ENCODE measurements around the gene PRUNE1. TPM values are rescaled to one million over a fixed set of nuclear protein-coding genes. Genes with fewer than 3 reads are reported as not detected.

The PRUNE1 gene
- total RNA-seq, 1 experiment from 2014 or later, result 24.5 TPM

DNA sequence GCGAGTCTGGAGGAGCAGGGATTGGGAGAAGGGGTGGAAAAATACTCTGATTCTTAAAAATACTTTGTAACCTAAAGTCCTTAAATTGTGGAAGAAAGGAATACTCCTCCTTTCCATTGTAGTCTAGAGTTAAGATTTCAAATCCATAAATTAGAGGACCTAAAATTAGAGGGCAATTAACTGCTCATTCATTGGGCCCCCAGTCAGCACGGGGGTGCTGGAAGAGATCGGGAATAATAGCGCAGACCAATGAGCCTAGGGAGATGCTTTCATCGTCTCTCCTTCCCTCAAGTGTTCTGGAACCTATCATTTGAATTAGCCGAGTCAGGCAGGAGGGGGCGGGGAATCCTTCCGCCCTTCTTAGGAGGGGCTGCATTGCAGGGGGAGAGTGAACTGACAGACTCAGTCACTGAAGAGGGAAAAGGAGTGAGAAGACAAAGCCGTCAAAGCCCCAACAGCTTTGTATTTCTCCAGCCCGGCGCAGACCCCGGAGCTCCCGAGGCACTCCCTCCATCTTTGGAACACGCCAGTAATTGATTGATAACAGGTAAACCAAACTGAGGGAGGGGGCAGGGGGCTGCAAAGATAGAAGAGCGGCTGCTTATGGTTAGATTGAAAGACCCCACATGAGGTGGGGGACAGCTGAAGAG, 51.9 kb downstream of the PRUNE1 start, which contains the start of gene MLLT11:
TSS of gene MLLT11 (plus strand) at position 391 of the 650 bp plus-strand sequence. CDS start 6,828 bp downstream, outside the sequence.
- DNase-seq (ENCODE audit: low spot score) (peak; percentile 79), ATAC-seq (peak; percentile 62)
- CTCF ChIA-PET, result interaction anchor here (0.5 to 6.5 kb wide), 14 partner anchors 9 to 105 kb away, joined by 3 to 43 read pairs (median 6); partner anchors contain the start of genes BNIPL, C1orf56, GABPB2 and LYSMD1
- Mint-ChIP-seq H3K36me3 (peaks cover 22% of the 10 kb centered on the region), H3K27ac (peak within 1 kb of the TSS; percentile 81), H3K27me3 (ENCODE audit: low read depth) (no peaks in the 10 kb centered on the region), H3K9me3 (no peaks in the 10 kb centered on the region), H3K4me3 (peak within 1 kb of the TSS; percentile 79), H3K4me1 (peaks cover 51% of the 10 kb centered on the region)
- POLR2A ChIA-PET, result interaction anchor here (1.3 to 2.3 kb wide), 4 partner anchors 11 to 105 kb away, joined by 3 to 13 read pairs (median 5); partner anchors contain the start of genes ANXA9 and LYSMD1
- TF ChIP-seq ETV6 (CRISPR knock-in tag; IDR thresholded peaks at IDR 0.05) (peak; percentile 51; the same call in 1 of the 2 replicates), TP53 (CRISPR knock-in tag; IDR thresholded peaks at IDR 0.05) (no peak), ZNF232 (CRISPR knock-in tag; IDR thresholded peaks at IDR 0.05) (0 out of 2 replicates have a peak, but pooled peaks have one; percentile 23)

DNA sequence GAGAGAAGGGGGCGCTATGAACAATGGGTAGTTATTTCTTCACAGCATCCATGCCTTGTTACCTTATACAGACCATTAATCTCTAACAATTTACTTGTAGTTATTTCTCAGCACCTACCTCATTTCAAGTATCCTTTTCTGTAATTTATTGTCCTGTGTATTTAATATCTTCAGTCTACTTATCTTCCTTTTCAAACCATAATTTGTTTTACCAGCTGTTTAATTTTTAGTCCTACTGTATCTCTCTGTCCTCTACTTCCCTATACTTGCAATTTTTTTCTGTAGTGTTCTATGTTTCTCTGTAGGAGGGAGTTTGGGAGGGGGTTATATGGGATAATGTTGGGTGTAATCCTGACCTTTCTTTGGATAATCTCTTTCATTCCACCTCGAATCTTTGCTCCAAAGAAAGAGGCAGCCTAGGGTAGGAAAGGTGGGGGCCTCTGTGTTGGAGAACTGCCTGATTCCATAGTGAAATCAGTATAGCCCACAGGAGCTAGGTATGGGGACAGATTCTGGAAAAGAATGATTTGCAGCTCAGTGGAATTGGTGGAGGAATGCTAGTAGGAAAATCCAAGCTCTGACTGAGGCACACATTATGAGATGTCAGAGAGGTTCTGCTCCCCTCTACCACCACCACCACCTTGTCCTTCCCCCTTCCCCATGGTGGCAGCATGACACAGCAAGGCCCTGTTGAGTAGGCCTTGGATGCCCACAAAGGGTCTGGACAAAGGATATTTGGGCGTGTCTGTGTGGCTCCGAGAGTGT, 52.6 kb downstream of the PRUNE1 start:
- Mint-ChIP-seq H3K27ac (peak overlapping the region; percentile 81), H3K4me1 (peaks cover 51% of the 10 kb centered on the region), H3K9me3 (no peaks in the 10 kb centered on the region), H3K27me3 (ENCODE audit: low read depth) (no peaks in the 10 kb centered on the region), H3K4me3 (peak overlapping the region; percentile 79), H3K36me3 (peaks cover 19% of the 10 kb centered on the region)
- CTCF ChIA-PET, result interaction anchor here (0.5 to 6.5 kb wide), 12 partner anchors 9 to 105 kb away, joined by 3 to 43 read pairs (median 6); partner anchors contain the start of genes BNIPL, C1orf56, GABPB2 and LYSMD1
- 0 out of 2 replicates have a peak, but pooled peaks have one; percentile 63 for TF ChIP-seq NFE2L1 (CRISPR knock-in tag; IDR thresholded peaks at IDR 0.05)
- no peak for TF ChIP-seq CREB1 (CRISPR knock-in tag; IDR thresholded peaks at IDR 0.05)
- POLR2A ChIA-PET, result interaction anchor here (1.3 to 2.3 kb wide), 4 partner anchors 11 to 104 kb away, joined by 3 to 13 read pairs (median 5); partner anchors contain the start of genes ANXA9 and LYSMD1
- DNase-seq (ENCODE audit: low spot score) (no peak), ATAC-seq (peak; percentile 5; the same call in 1 of the 2 replicates)

DNA sequence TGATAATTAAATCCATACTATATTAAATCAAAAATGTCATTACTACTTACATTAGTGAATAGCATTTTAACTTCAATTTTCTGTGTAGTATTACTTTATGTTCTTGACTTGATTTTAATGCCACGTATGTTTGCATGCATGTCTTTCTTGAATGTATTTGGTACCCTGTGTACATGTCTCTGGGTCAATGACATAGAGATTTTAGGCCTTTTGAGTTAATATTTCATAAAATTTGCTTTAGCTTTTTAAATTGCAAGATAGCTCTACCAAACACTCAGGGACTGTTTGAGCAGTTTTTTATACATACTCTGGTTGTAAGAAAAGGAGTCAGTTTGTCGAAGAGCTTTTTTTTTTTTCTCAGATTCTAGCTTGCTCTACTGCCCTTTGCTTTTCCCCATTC, 53.5 kb downstream of the PRUNE1 start:
- H3K27ac Mint-ChIP-seq, result peak overlapping the region; percentile 15; the same call in 1 of the 2 replicates
- H3K4me1 Mint-ChIP-seq, result peaks cover 47% of the 10 kb centered on the region
- TF ChIP-seq, protein P1, sequence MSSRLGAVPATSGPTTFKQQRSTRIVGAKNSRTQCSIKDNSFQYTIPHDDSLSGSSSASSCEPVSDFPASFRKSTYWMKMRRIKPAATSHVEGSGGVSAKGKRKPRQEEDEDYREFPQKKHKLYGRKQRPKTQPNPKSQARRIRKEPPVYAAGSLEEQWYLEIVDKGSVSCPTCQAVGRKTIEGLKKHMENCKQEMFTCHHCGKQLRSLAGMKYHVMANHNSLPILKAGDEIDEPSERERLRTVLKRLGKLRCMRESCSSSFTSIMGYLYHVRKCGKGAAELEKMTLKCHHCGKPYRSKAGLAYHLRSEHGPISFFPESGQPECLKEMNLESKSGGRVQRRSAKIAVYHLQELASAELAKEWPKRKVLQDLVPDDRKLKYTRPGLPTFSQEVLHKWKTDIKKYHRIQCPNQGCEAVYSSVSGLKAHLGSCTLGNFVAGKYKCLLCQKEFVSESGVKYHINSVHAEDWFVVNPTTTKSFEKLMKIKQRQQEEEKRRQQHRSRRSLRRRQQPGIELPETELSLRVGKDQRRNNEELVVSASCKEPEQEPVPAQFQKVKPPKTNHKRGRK (CRISPR knock-in tag; IDR thresholded peaks at IDR 0.05; ENCODE audit: borderline replicate concordance), result no peak
- no peak for TF ChIP-seq FOXP1 (CRISPR knock-in tag; IDR thresholded peaks at IDR 0.05; ENCODE audit: borderline replicate concordance)
- TF ChIP-seq, protein P2, sequence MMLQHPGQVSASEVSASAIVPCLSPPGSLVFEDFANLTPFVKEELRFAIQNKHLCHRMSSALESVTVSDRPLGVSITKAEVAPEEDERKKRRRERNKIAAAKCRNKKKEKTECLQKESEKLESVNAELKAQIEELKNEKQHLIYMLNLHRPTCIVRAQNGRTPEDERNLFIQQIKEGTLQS (CRISPR knock-in tag; conservative IDR thresholded peaks at IDR 0.05), result no peak
- TF ChIP-seq CREM (CRISPR knock-in tag; IDR thresholded peaks at IDR 0.05), result no peak
- TF ChIP-seq, protein P3, sequence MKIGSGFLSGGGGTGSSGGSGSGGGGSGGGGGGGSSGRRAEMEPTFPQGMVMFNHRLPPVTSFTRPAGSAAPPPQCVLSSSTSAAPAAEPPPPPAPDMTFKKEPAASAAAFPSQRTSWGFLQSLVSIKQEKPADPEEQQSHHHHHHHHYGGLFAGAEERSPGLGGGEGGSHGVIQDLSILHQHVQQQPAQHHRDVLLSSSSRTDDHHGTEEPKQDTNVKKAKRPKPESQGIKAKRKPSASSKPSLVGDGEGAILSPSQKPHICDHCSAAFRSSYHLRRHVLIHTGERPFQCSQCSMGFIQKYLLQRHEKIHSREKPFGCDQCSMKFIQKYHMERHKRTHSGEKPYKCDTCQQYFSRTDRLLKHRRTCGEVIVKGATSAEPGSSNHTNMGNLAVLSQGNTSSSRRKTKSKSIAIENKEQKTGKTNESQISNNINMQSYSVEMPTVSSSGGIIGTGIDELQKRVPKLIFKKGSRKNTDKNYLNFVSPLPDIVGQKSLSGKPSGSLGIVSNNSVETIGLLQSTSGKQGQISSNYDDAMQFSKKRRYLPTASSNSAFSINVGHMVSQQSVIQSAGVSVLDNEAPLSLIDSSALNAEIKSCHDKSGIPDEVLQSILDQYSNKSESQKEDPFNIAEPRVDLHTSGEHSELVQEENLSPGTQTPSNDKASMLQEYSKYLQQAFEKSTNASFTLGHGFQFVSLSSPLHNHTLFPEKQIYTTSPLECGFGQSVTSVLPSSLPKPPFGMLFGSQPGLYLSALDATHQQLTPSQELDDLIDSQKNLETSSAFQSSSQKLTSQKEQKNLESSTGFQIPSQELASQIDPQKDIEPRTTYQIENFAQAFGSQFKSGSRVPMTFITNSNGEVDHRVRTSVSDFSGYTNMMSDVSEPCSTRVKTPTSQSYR (CRISPR knock-in tag; IDR thresholded peaks at IDR 0.05), result no peak
- no peak for TF ChIP-seq ZNF671 (CRISPR knock-in tag; IDR thresholded peaks at IDR 0.05)
- no peak for TF ChIP-seq CREB1 (CRISPR knock-in tag; IDR thresholded peaks at IDR 0.05)
- TF ChIP-seq NR2C2 (CRISPR knock-in tag; IDR thresholded peaks at IDR 0.05), result no peak
- TF ChIP-seq FOXK1 (CRISPR knock-in tag; IDR thresholded peaks at IDR 0.05), result no peak
- TF ChIP-seq ZNF138 (CRISPR knock-in tag; conservative IDR thresholded peaks at IDR 0.05), result no peak
- TF ChIP-seq, protein P4, sequence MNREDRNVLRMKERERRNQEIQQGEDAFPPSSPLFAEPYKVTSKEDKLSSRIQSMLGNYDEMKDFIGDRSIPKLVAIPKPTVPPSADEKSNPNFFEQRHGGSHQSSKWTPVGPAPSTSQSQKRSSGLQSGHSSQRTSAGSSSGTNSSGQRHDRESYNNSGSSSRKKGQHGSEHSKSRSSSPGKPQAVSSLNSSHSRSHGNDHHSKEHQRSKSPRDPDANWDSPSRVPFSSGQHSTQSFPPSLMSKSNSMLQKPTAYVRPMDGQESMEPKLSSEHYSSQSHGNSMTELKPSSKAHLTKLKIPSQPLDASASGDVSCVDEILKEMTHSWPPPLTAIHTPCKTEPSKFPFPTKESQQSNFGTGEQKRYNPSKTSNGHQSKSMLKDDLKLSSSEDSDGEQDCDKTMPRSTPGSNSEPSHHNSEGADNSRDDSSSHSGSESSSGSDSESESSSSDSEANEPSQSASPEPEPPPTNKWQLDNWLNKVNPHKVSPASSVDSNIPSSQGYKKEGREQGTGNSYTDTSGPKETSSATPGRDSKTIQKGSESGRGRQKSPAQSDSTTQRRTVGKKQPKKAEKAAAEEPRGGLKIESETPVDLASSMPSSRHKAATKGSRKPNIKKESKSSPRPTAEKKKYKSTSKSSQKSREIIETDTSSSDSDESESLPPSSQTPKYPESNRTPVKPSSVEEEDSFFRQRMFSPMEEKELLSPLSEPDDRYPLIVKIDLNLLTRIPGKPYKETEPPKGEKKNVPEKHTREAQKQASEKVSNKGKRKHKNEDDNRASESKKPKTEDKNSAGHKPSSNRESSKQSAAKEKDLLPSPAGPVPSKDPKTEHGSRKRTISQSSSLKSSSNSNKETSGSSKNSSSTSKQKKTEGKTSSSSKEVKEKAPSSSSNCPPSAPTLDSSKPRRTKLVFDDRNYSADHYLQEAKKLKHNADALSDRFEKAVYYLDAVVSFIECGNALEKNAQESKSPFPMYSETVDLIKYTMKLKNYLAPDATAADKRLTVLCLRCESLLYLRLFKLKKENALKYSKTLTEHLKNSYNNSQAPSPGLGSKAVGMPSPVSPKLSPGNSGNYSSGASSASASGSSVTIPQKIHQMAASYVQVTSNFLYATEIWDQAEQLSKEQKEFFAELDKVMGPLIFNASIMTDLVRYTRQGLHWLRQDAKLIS (CRISPR knock-in tag; IDR thresholded peaks at IDR 0.05; ENCODE audit: borderline replicate concordance), result no peak
- no peak for TF ChIP-seq ZNF232 (CRISPR knock-in tag; IDR thresholded peaks at IDR 0.05)
- ATAC-seq, result no peak
- peak overlapping the region; percentile 79 for H3K4me3 Mint-ChIP-seq
- H3K9me3 Mint-ChIP-seq, result no peaks in the 10 kb centered on the region
- H3K27me3 Mint-ChIP-seq (ENCODE audit: low read depth), result no peaks in the 10 kb centered on the region
- peaks cover 19% of the 10 kb centered on the region for H3K36me3 Mint-ChIP-seq
- ChIA-PET POLR2A (interaction anchor here (0.7 to 1.7 kb wide), 2 partner anchors 10 to 73 kb away, joined by 3 to 5 read pairs; no protein-coding TSS in a partner anchor), CTCF (interaction anchor here (0.7 to 6.5 kb wide), 5 partner anchors 10 to 220 kb away, joined by 3 to 43 read pairs (median 20); partner anchors contain the start of genes C1orf56 and GABPB2)
- no peak for DNase-seq (ENCODE audit: low spot score)
